Upper lobe of left lung (tissue), 6 donors: ENCODE data around the gene IGSF3. TPM values are rescaled to one million over a fixed set of nuclear protein-coding genes. Genes with fewer than 3 reads are reported as not detected.

ENCODE experiments used
- ATAC-seq, 2 donors: fragments of 200-7000 bp; cut with Tn5 transposase; one replicate each; pipeline ENCODE4 v1.9.1; 2022; ENCODE audit warnings: mild to moderate bottlenecking in 2 of 2, moderate library complexity in 2 of 2; ENCODE audit not compliant: low FRiP score in 2 of 2
- DNase-seq, 2 donors: peaks; one replicate each; pipeline ENCODE4 v3.0.0-alpha.2; 2019 to 2020
- H3K27ac ChIP-seq, 4 donors: fragments of 200-600 bp; sonication (generic); one replicate each; pipeline ENCODE4 v1.5.1; 2016 to 2019
- H3K27me3 ChIP-seq, 4 donors: fragments of 200-600 bp; sonication (generic); one replicate each; pipeline ENCODE4 v1.5.1; 2017 to 2019
- H3K36me3 ChIP-seq, 4 donors: fragments of 200-600 bp; sonication (generic); one replicate each; pipeline ENCODE4 v1.5.1; 2016 to 2019
- H3K4me1 ChIP-seq, 4 donors: fragments of 200-600 bp; sonication (generic); one replicate each; pipeline ENCODE4 v1.5.1; 2018 to 2019
- H3K4me3 ChIP-seq, 4 donors: fragments of 200-600 bp; sonication (generic); one replicate each; pipeline ENCODE4 v1.5.1; 2017 to 2019; ENCODE audit warnings: mild to moderate bottlenecking in 2 of 4, moderate library complexity in 1 of 4
- H3K9me3 ChIP-seq, 4 donors: fragments of 200-600 bp; sonication (generic); one replicate each; pipeline ENCODE4 v1.5.1; 2018 to 2019
- CTCF ChIP-seq, 6 experiments: fragments of 450-650 bp in 4 of 6; fragments of 200-600 bp in 2 of 6; sonication (generic) in 2 of 6; IDR thresholded peaks; one replicate each; pipeline ENCODE4 v1.5.1; 2016 to 2019; ENCODE audit warnings: antibody characterized with exemption in 6 of 6
- EP300 ChIP-seq, 4 donors: sonication (generic); formaldehyde crosslinking; IDR thresholded peaks; one replicate each; pipeline ENCODE4 v1.5.1; 2017; ENCODE audit warnings: antibody characterized with exemption in 4 of 4, control low read depth in 2 of 4
- POLR2A ChIP-seq, 4 donors: fragments of 450-650 bp; IDR thresholded peaks; one replicate each; pipeline ENCODE4 v1.5.1; 2016 to 2017; ENCODE audit warnings: antibody characterized with exemption in 4 of 4, mild to moderate bottlenecking in 2 of 4
- POLR2AphosphoS5 ChIP-seq, 2 donors: sonication (generic); formaldehyde crosslinking; IDR thresholded peaks; one replicate each; pipeline ENCODE4 v1.5.1; 2017; ENCODE audit warnings: antibody characterized with exemption in 2 of 2
- WGBS, 2 donors: methylation state at CpG; one replicate each; pipeline ENCODE4 v1.1.5; 2017 to 2018; 5-methylcytosine and 5-hydroxymethylcytosine counted together
- total RNA-seq, 6 donors: library from RNA; depleted of rRNA in 4 of 6; stranded (reverse); fragments of >200 nt in 4 of 6; gene quantifications; one replicate each; pipeline versions ENCODE4 v1.1.0 to v1.2.1, GENCODE V29; 2016 to 2021
- donor health status: DM: no; HTN: no; CAD: no; lungs with moderate emphysema.
- donor health status: DM: no; HTN: yes; CAD: no; lungs with severe emphysema.

IGSF3 gene
- total RNA-seq, 6 donors from 2014 or later, result 15.1 to 28.3 (median 23.7) TPM

- H3K27me3 ChIP-seq, result no peaks in the 10 kb centered on the region
- ATAC-seq (no peak), DNase-seq (no peak)
- H3K4me3 ChIP-seq, result no peak overlapping the region
- H3K27ac ChIP-seq, result no peak overlapping the region
- peaks cover 0 to 5% (median 0%) of the 10 kb centered on the region in 4 donors for H3K36me3 ChIP-seq
- WGBS, 2 donors, result 72 to 91% methylated on average over 3 of the region's 3 CpGs
- no peaks in the 10 kb centered on the region for H3K9me3 ChIP-seq
- TF ChIP-seq POLR2AphosphoS5 (IDR thresholded peaks at IDR 0.05), result no peak
- no peak for TF ChIP-seq CTCF (IDR thresholded peaks at IDR 0.05)
- TF ChIP-seq EP300 (IDR thresholded peaks at IDR 0.05), result no peak
- TF ChIP-seq POLR2A (IDR thresholded peaks at IDR 0.05), result no peak
- no peaks in the 10 kb centered on the region for H3K4me1 ChIP-seq
These were observed 86.1 kb downstream of the IGSF3 start for GRCh38 chr1:116581323-116581885.

GRCh38 chr1:116580446-116581322 lies 86.8 kb downstream of the IGSF3 start:
- WGBS, 2 donors, result 84 to 90% methylated on average over 7 of the region's 7 CpGs
- DNase-seq, result no peak
- H3K36me3 ChIP-seq, result peaks cover 0 to 5% (median 0%) of the 10 kb centered on the region in 4 donors
- no peaks in the 10 kb centered on the region for H3K9me3 ChIP-seq
- no peak overlapping the region for H3K4me3 ChIP-seq
- no peak for ATAC-seq
- TF ChIP-seq EP300 (IDR thresholded peaks at IDR 0.05), result no peak
- no peak for TF ChIP-seq POLR2A (IDR thresholded peaks at IDR 0.05)
- TF ChIP-seq POLR2AphosphoS5 (IDR thresholded peaks at IDR 0.05), result no peak
- no peak for TF ChIP-seq CTCF (IDR thresholded peaks at IDR 0.05)
- H3K27ac ChIP-seq, result no peak overlapping the region
- H3K27me3 ChIP-seq, result no peaks in the 10 kb centered on the region
- H3K4me1 ChIP-seq, result no peaks in the 10 kb centered on the region

GRCh38 chr1:116579259-116579875 lies 88.2 kb downstream of the IGSF3 start:
- H3K9me3 ChIP-seq, result no peaks in the 10 kb centered on the region
- no peaks in the 10 kb centered on the region for H3K27me3 ChIP-seq
- H3K4me3 ChIP-seq, result no peak overlapping the region
- WGBS, 2 donors, result 74 to 84% methylated on average over 21 of the region's 21 CpGs
- TF ChIP-seq EP300 (IDR thresholded peaks at IDR 0.05) (no peak), POLR2AphosphoS5 (IDR thresholded peaks at IDR 0.05) (no peak), POLR2A (IDR thresholded peaks at IDR 0.05) (no peak), CTCF (IDR thresholded peaks at IDR 0.05) (no peak)
- no peak for ATAC-seq
- H3K27ac ChIP-seq, result no peak overlapping the region
- peaks cover 0 to 9% (median 0%) of the 10 kb centered on the region in 4 donors for H3K4me1 ChIP-seq
- H3K36me3 ChIP-seq, result no peaks in the 10 kb centered on the region
- peak in 1 of 2 donors; percentile 32 for DNase-seq

- Histone ChIP-seq H3K4me1 (peaks cover 0 to 9% (median 0%) of the 10 kb centered on the region in 4 donors), H3K9me3 (no peaks in the 10 kb centered on the region), H3K36me3 (no peaks in the 10 kb centered on the region), H3K27me3 (no peaks in the 10 kb centered on the region), H3K27ac (no peak overlapping the region), H3K4me3 (no peak overlapping the region)
- ATAC-seq (no peak), DNase-seq (no peak)
- WGBS, 2 donors, result 90 to 96% methylated on average over 1 of the region's 1 CpG
- TF ChIP-seq POLR2A (IDR thresholded peaks at IDR 0.05), result no peak
- TF ChIP-seq EP300 (IDR thresholded peaks at IDR 0.05), result no peak
- no peak for TF ChIP-seq POLR2AphosphoS5 (IDR thresholded peaks at IDR 0.05)
- no peak for TF ChIP-seq CTCF (IDR thresholded peaks at IDR 0.05)
These were observed 89.0 kb downstream of the IGSF3 start for GRCh38 chr1:116578581-116578980.
